Stimulated activated CD4-positive, alpha-beta T cell treated with anti-CD3 and anti-CD28 coated beads, TNF-alpha, amount 100 ng/mL, for 4 hours (primary cell): ENCODE measurements around the gene PLIN3.
"Not testable (repeated sequence)": the region's sequence is repeated elsewhere in the genome, so short reads cannot be mapped to it uniquely, and the experiment has no call there.

Experiments used
- DNase-seq, 3 experiments: peaks; one replicate each; pipeline ENCODE4 v3.0.0-alpha.2; 2020; ENCODE audit warnings: low read depth in 3 of 3

Gene PLIN3

DNA sequence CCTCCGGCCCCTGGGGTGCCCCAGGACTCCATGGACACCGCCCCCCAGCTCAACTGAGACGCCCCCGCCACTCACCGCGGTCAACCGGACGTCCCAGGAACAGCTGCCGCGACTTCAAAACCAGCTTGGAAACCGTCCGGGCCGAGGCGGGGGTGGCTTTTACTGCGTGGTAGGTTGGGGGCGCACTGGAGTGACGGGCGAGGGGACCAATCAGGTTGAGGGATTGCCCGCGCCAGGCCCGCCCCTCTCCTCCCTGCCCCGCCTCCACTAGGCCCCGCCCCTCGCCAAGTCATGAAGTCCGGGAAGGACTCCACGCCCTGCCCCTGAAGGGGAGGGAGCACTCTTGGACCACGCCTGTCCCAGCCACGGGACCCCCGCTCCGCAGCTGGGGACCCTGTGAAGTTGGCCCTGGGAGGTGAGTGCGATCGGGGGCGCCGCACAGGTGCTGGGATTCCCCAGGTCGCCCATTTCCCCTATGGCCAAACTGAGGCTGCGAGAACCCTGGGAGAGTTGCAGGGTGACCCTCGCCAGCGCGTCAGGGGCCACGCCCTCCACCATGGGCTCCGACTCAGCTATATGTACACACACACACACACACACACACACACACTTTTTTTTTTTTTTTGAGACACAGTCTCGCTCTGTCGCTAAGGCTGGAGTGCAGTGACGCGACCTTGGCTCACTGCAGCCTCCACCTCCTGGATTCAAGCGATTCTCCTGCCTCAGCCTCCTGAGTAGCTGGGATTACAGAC is at the start of gene PLIN3:
Gene PLIN3 (minus strand): TSS at position 134 of the 752 bp plus-strand sequence. CDS start 6,273 bp downstream, outside the sequence.
- DNase-seq: peak; percentile 85 to 94 (median 89)

GRCh38 chr19:4916292-4917082 is 49.0 kb upstream of the PLIN3 start:
- no peak for DNase-seq

- peak in 2 of 3 experiments; percentile 66 to 67 for DNase-seq
Observed at GRCh38 chr19:4914736-4915501, 47.5 kb upstream of the PLIN3 start.

DNA sequence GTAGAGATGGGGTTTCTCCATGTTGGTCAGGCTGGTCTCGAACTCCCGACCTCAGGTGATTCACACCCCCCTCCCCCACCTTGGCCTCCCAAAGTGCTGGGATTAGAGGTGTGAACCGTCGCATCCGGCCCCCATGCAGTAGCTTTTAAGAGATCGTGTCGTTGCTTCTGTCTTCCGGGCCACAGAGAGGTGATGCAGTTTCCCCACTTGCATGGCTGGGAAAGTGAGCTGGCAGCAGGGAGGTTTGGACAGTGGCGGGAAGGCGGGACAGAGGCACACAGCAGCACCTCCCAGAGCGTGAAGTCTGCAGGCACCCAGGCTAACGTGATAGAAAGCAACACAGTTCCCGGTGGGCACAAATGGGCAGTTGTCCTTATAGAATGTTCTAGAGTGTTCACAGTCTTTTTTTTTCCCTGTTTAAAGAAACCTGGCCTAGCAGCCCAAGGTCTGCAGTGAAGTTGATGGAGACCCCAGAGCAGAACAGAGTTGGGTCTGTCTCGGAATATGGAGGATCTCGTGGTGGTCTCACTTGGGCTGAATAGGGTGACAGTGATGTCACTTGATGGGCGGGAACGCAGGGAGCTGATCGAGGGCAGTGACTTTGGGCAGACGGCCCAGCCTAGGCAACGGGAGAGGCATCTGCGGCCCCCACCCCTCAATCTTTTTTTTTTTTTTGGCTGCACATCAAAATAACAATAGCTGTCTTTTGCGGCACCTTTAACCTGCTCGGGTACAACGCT is 46.7 kb upstream of the PLIN3 start:
- no peak for DNase-seq

GRCh38 chr19:4911786-4912672 is 44.6 kb upstream of the PLIN3 start:
- DNase-seq: peak; percentile 50 to 55 (median 53)

GRCh38 chr19:4911314-4911713 is 43.8 kb upstream of the PLIN3 start:
- DNase-seq: no peak

DNA sequence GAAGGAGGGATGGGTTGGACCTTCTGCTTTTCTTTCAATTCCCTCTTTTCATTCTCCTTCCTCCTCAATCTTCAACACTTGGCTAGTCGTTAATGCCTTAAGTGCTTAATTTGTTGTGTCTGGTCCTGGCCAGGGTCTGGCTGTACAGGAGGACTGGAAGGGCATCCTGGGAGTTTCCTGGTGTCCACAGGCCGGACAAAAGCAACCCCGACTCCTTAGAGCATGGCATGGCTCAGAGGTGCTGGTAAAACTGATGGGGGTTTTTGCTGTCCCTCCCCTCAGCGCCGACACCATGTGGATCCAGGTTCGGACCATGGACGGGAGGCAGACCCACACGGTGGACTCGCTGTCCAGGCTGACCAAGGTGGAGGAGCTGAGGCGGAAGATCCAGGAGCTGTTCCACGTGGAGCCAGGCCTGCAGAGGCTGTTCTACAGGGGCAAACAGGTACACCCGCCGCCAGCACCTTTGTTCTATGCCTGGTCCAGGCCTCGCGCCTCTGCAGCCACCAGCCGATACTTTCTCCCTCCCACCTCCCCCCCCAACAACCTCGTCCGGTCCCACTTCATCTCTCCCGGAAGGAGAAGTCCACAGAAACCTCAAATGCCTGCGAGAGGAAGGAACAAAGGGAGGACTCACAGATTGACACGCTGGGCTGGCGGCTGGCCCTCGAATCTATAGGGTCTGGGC is 43.3 kb upstream of the PLIN3 start:
- DNase-seq: no peak

DNA sequence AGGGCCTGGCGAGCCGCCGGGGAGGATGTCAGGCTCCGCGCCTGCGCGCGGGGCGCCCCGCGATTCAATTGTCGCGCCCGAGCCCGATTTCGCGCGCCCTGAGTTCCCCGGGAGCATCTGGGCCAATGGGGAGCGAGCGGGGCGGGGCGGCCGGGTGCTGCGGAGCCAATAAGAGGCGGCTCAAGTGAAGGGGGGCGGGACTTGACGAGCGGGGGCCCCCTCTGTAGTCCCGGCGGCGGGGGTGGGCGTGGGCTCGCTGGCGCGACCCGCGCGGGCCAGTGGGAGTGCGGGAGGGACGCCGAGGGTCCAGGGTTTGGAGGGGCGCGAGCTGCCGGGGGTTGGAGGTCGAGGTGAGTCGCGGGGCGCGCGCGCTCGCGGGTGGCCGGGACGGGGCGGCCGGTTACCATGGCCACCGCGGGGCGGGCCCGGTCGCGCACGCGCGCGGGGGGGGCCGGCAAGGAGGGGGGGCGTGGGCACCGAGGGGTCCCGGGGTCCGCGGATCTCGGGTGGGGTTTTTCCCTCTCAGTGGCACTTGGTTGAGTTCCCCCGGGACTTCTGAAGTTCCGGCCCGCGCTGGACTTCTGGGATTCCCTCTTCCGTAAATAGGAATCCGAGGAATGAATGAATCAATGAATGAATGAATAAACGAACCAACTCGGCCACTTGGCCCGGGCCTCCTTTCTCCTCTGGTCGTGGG is 42.6 kb upstream of the PLIN3 start:
- peak; percentile 87 to 90 (median 87) for DNase-seq

DNA sequence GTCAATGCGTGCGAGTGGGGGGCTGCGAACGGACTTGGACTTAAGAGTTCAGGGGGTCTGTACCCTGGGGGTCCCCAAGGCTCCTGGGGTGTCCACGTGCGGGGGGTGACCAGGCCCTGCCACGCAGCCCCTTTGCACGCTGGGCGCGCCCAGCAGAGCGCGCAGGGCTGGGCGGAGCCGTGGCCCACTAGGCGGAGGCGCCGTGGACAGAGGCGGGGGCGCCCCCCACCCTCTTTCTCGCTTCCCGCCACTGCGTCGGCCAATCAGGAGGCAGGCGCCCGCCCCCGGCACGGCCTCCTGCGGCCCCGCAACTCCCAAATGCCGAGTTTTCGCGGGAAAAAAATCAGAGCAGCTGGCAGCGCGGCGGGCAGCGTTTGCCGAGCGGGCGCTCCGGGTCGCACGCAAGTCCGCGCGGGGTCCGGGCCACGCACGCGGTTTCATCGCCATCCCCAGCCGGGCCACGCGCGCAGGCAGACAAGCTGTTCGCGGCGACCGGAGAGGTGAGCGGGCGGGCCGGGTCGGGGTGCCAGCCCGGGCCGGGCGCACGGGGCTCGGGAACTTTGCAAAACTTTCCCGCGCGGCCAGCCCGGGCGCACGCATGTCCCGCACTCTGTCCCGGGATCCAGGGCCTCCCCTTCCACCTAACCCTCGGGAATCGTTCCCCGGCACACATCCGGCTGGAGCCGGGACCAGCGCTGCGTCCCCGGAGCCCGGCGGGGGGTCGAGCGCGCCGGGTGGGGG is 41.9 kb upstream of the PLIN3 start, which contains the start of gene UHRF1:
Gene UHRF1 (plus strand): TSS at position 346 of the 741 bp plus-strand sequence. CDS start 1,385 bp downstream, outside the sequence.
- DNase-seq: peak in 1 of 3 experiments; percentile 48

GRCh38 chr19:4908781-4909155 is 41.3 kb upstream of the PLIN3 start:
- DNase-seq: no peak

GRCh38 chr19:4908360-4908759 is 40.9 kb upstream of the PLIN3 start:
- DNase-seq: no peak

DNA sequence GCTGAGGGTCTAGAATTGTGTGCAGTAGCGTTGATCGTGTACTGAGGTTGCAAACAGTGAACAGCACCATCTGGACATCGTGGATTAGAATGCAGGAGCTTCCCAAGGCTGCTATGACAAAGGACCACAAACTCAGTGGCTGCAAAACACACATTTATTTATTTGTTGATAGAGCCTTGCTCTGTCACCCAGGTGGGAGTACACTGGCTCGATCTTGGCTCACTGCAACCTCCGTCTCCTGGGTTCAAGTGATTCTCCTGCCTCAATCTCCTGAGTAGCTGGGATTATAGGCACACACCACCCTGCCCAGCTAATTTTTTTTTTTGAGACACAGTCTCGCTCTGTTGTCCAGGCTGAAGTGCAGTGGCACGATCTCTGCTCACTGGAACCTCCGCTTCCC is 39.5 kb upstream of the PLIN3 start:
- DNase-seq: no peak

DNA sequence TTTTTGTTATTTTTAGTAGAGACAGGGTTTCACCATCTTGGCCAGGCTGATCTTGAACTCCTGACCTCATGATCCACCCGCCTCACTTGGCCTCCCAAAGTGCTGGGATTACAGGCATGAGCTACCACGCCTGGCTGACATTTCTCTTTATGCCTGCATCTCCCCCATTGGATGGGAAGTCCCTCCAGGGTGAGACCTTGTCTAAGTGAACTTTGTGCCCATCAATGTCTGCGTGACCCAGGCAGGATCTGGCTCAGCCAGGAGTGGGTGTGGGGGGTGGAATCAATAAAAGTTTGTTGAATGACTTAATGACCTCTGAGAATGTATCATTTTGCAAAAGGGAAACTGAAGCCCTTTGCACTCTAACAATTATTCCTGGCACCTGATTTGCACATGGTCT is 37.0 kb upstream of the PLIN3 start:
- DNase-seq: no peak

- no peak for DNase-seq
Observed at GRCh38 chr19:4902796-4903195, 35.3 kb upstream of the PLIN3 start, which contains the start of gene ARRDC5. Gene ARRDC5 (minus strand): TSS chr19:4902896. CDS start chr19:4902825, 71 bp downstream.

DNA sequence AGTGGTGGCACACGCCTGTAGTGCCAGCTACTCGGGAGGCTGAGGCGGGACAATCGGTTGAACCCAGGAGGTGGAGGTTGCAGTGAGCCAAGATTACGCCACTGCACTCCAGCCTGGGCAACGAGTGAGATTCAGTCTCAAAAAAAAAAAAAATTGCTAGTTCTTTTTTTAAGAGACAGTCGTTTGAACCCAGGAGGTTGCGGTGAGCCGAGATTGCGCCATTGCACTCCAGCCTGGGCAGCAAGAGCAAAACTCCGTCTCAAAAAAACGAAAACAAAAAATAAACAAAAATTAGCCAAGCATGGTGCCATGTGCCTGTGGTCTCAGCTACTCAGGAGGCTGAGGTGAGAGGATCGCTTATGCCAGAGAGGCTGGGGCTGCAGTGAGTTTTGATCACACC is 33.4 kb upstream of the PLIN3 start:
- not testable (repeated sequence) for DNase-seq

DNA sequence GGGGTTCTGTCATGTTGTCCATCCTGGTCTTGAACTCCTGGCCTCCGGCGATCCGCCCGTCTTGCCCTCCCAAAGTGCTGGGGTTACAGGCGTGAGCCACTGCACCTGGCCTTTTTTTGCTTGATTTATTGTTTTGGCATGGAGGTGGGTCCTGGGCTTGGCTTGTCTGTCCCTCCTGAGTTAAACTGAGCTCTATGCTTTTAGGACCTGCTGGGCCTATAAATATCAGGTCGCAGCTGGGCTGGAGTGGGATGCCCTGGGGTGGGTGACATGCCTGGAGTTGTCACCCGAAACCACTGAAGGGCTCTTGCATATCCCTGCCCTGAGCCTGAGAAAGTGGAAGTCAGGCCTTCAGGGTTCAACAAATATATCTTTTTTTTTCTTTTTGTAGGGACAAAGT is 29.7 kb upstream of the PLIN3 start:
- no peak for DNase-seq

GRCh38 chr19:4896372-4896771 is 28.9 kb upstream of the PLIN3 start:
- DNase-seq: no peak

- not testable (repeated sequence) for DNase-seq
Observed at GRCh38 chr19:4892962-4893361, 25.5 kb upstream of the PLIN3 start.
